Keratinocyte (primary cell): Measurements from ENCODE around the gene PPOX. TPM values are rescaled to one million over a fixed set of nuclear protein-coding genes. Genes with fewer than 3 reads are reported as not detected.
A peak's percentile ranks its signal among the peaks of the same experiment; 100 is the strongest.

Experiments
- DNase-seq: peaks from one replicate; pipeline ENCODE4 v3.0.0-alpha.2; 2011; ENCODE audit warnings: low read depth, missing footprints, low spot score
- FAIRE-seq: peaks from 2 replicates; lab custom pipeline; 2011; peaks lifted over from hg19 to GRCh38; lab: Jason Lieb, UNC
- H2AFZ ChIP-seq: 2 replicates; pipeline ENCODE4 v1.6.0; 2012; ENCODE audit warnings: low read length, control low read depth, inconsistent platforms; ENCODE audit not compliant: control insufficient read depth
- H3K27ac ChIP-seq: 2 replicates; pipeline ENCODE4 v1.5.1; 2011; ENCODE audit warnings: low read length; ENCODE audit not compliant: control insufficient read depth, insufficient read depth
- H3K27me3 ChIP-seq: 3 replicates; pipeline ENCODE4 v1.6.0; 2011; ENCODE audit warnings: low read length; ENCODE audit not compliant: control insufficient read depth, insufficient read depth; ENCODE audit errors: extremely low read depth
- H3K36me3 ChIP-seq, 2 experiments: 2 replicates in 1 of 2; 3 replicates in 1 of 2; pipeline ENCODE4 v1.5.1; 2011; ENCODE audit warnings: low read length in 2 of 2, mild to moderate bottlenecking in 1 of 2; ENCODE audit not compliant: control insufficient read depth in 2 of 2, insufficient read depth in 2 of 2; ENCODE audit errors: extremely low read depth in 1 of 2
- H3K4me1 ChIP-seq: 3 replicates; pipeline ENCODE4 v1.5.1; 2011; ENCODE audit warnings: low read length; ENCODE audit not compliant: control insufficient read depth, insufficient read depth; ENCODE audit errors: extremely low read depth
- H3K4me2 ChIP-seq: 3 replicates; pipeline ENCODE4 v1.6.0; 2011; ENCODE audit warnings: low read depth, low read length; ENCODE audit not compliant: control insufficient read depth, insufficient read depth; ENCODE audit errors: extremely low read depth
- H3K4me3 ChIP-seq, 3 experiments: fragments of 200-600 bp in 1 of 3; sonication (generic) in 1 of 3; 2 replicates in 2 of 3; 3 replicates in 1 of 3; pipeline ENCODE4 v1.5.1; 2011 to 2016; ENCODE audit warnings: low read length in 3 of 3, mild to moderate bottlenecking in 3 of 3, control low read depth in 2 of 3, inconsistent platforms in 1 of 3, low read depth in 1 of 3, mixed read lengths in 1 of 3, mixed run types in 1 of 3, moderate library complexity in 1 of 3; ENCODE audit not compliant: control insufficient read depth in 2 of 3, insufficient read depth in 2 of 3; ENCODE audit errors: extremely low read depth in 1 of 3
- H3K79me2 ChIP-seq: 2 replicates; pipeline ENCODE4 v1.6.0; 2012; ENCODE audit warnings: low read length; ENCODE audit not compliant: control insufficient read depth, insufficient read depth
- H3K9ac ChIP-seq: 3 replicates; pipeline ENCODE4 v1.6.0; 2011; ENCODE audit warnings: low read length; ENCODE audit not compliant: control insufficient read depth, insufficient read depth; ENCODE audit errors: extremely low read depth
- H3K9me1 ChIP-seq: 3 replicates; pipeline ENCODE4 v1.6.0; 2011; ENCODE audit warnings: low read length; ENCODE audit not compliant: control insufficient read depth, insufficient read depth; ENCODE audit errors: extremely low read depth
- H3K9me3 ChIP-seq: 2 replicates; pipeline ENCODE4 v1.5.1; 2012; ENCODE audit warnings: low read depth, low read length; ENCODE audit not compliant: control insufficient read depth
- H4K20me1 ChIP-seq: 3 replicates; pipeline ENCODE4 v1.6.0; 2011; ENCODE audit warnings: low read length; ENCODE audit not compliant: control insufficient read depth, insufficient read depth; ENCODE audit errors: extremely low read depth
- CTCF ChIP-seq, 3 experiments: IDR thresholded peaks in 1 of 3; conservative IDR thresholded peaks in 1 of 3; optimal IDR thresholded peaks in 1 of 3; 2 replicates in 2 of 3; 3 replicates in 1 of 3; pipeline versions ENCODE3 to v1.5.1; 2011; ENCODE audit warnings: low read length in 3 of 3, mild to moderate bottlenecking in 3 of 3, moderate library complexity in 2 of 3, control low read depth in 1 of 3, inconsistent platforms in 1 of 3; ENCODE audit not compliant: insufficient read depth in 2 of 3; ENCODE audit errors: extremely low read depth in 1 of 3
- EZH2 ChIP-seq: IDR thresholded peaks from one replicate; pipeline ENCODE4 v1.6.1; 2012; ENCODE audit warnings: inconsistent platforms, mild to moderate bottlenecking, low read length, moderate library complexity
- dilution Hi-C: fragments of 300-500 bp; cut with MboI; formaldehyde crosslinking; loops from one replicate; pipeline ENCODE4 v1.7.0; 2020; ENCODE audit warnings: low sequenced_read_pairs; ENCODE audit not compliant: extremely low pct_ligation_motif_present
- polyA plus RNA-seq, 5 experiments: library from polyadenylated mRNA; depleted of rRNA in 3 of 5; stranded (reverse) in 3 of 5; stranded (forward) in 1 of 5; unstranded in 1 of 5; fragments of >200 nt; gene quantifications; 1 replicate in 1 of 5; 2 replicates in 3 of 5; 3 replicates in 1 of 5; pipeline versions ENCODE4 v1.2.1 to v1.2.3, GENCODE V29; 2011 to 2012; ENCODE audit warnings: missing spikeins in 2 of 5, low read depth in 1 of 5, low replicate concordance in 1 of 5

The PPOX gene
- polyA plus RNA-seq, 1 donor (not counting 4 experiments of a cell fraction or from before 2014, with no cell fraction given) = 17.1 TPM

GRCh38 chr1:161207173-161207572 is 40.9 kb downstream of the PPOX start:
- no peak overlapping the region for H2AFZ ChIP-seq
- DNase-seq = no peak
- TF ChIP-seq EZH2 = no peak
- TF ChIP-seq CTCF (optimal IDR thresholded peaks at IDR 0.05 in 1 of 3, IDR thresholded peaks at IDR 0.05 in 1 of 3, conservative IDR thresholded peaks at IDR 0.05 in 1 of 3; ENCODE audit: extremely low read depth in 1 of 3, insufficient read depth in 2 of 3, low read length in 3 of 3) = no peak
- dilution Hi-C loops = no loop called here
- peaks cover 3% of the 10 kb centered on the region for H3K4me1 ChIP-seq
- no peaks in the 10 kb centered on the region for H3K9me3 ChIP-seq
- H3K79me2 ChIP-seq = peaks cover 21% of the 10 kb centered on the region
- no peaks in the 10 kb centered on the region for H4K20me1 ChIP-seq
- H3K9me1 ChIP-seq = no peaks in the 10 kb centered on the region
- H3K9ac ChIP-seq = no peak overlapping the region
- H3K27ac ChIP-seq = no peak overlapping the region
- no peak overlapping the region for H3K4me2 ChIP-seq
- H3K27me3 ChIP-seq = no peaks in the 10 kb centered on the region
- no peak overlapping the region for H3K4me3 ChIP-seq
- no peak for FAIRE-seq
- peaks cover 22 to 40% of the 10 kb centered on the region in 2 experiments for H3K36me3 ChIP-seq

- Histone ChIP-seq H3K9me1 (no peaks in the 10 kb centered on the region), H3K79me2 (peaks cover 3% of the 10 kb centered on the region), H3K27me3 (no peaks in the 10 kb centered on the region), H3K9ac (no peak overlapping the region), H3K36me3 (peaks cover 29 to 32% of the 10 kb centered on the region in 2 experiments), H3K27ac (no peak overlapping the region), H3K4me1 (no peaks in the 10 kb centered on the region), H4K20me1 (no peaks in the 10 kb centered on the region), H2AFZ (no peak overlapping the region), H3K4me2 (no peak overlapping the region), H3K9me3 (no peaks in the 10 kb centered on the region), H3K4me3 (no peak overlapping the region)
- dilution Hi-C loops = no loop called here
- DNase-seq = no peak
- TF ChIP-seq EZH2 (no peak), CTCF (optimal IDR thresholded peaks at IDR 0.05 in 1 of 3, IDR thresholded peaks at IDR 0.05 in 1 of 3, conservative IDR thresholded peaks at IDR 0.05 in 1 of 3; ENCODE audit: extremely low read depth in 1 of 3, insufficient read depth in 2 of 3, low read length in 3 of 3) (peak; percentile 90 to 92 (median 90))
- FAIRE-seq = no peak
These were observed 43.7 kb downstream of the PPOX start for GRCh38 chr1:161209790-161210409.
